Measurements from ENCODE around the gene WBP1L.
"Not testable (repeated sequence)": the region's sequence is repeated elsewhere in the genome, so short reads cannot be mapped to it uniquely, and the experiment has no call there.

WBP1L gene

GRCh38 chr10:102844190-102844776 lies 100.5 kb downstream of the WBP1L start:
- DNase-seq = not testable (repeated sequence)

GRCh38 chr10:102845352-102845902 lies 101.7 kb downstream of the WBP1L start:
- DNase-seq = no peak

GRCh38 chr10:102850025-102850518 lies 106.3 kb downstream of the WBP1L start:
- DNase-seq = no peak

GRCh38 chr10:102853237-102853636 lies 109.5 kb downstream of the WBP1L start:
- DNase-seq = not testable (repeated sequence)

GRCh38 chr10:102855731-102856436 lies 112.1 kb downstream of the WBP1L start:
- DNase-seq = not testable (repeated sequence)

- DNase-seq = no peak
These were observed 113.1 kb downstream of the WBP1L start for GRCh38 chr10:102856758-102857424.

- no peak for DNase-seq
These were observed 116.2 kb downstream of the WBP1L start for GRCh38 chr10:102859911-102860310.

- no peak for DNase-seq
These were observed 119.9 kb downstream of the WBP1L start for GRCh38 chr10:102863660-102864059.

GRCh38 chr10:102865620-102866019 lies 121.9 kb downstream of the WBP1L start:
- no peak for DNase-seq

All from activated CD4-positive, alpha-beta T cell treated with anti-CD3 and anti-CD28 coated beads for 1 hour (primary cell).